Spleen (tissue), 11 donors: ENCODE data around the gene NCK2. TPM values are rescaled to one million over a fixed set of nuclear protein-coding genes. Genes with fewer than 3 reads are reported as not detected.
"Not testable (repeated sequence)": the region's sequence is repeated elsewhere in the genome, so short reads cannot be mapped to it uniquely, and the experiment has no call there.

Experiments used
- DNase-seq: peaks from one replicate; pipeline ENCODE4 v3.0.0-alpha.2; 2020
- H3K27ac ChIP-seq, 8 donors: fragments of 200-600 bp; sonication (generic) in 7 of 8; 1 replicate in 4 of 8; 2 replicates in 4 of 8; pipeline versions ENCODE4 v1.5.0 to v1.8.0; 2016 to 2021; ENCODE audit warnings: inconsistent platforms in 4 of 8, mild to moderate bottlenecking in 4 of 8, moderate library complexity in 1 of 8
- H3K27me3 ChIP-seq, 7 donors: fragments of 200-600 bp; sonication (generic) in 6 of 7; replicated peaks in 1 of 7; 1 replicate in 4 of 7; 2 replicates in 3 of 7; pipeline versions ENCODE4 v1.5.0 to v1.8.0; 2016 to 2021; ENCODE audit warnings: inconsistent platforms in 3 of 7, mild to moderate bottlenecking in 1 of 7
- H3K36me3 ChIP-seq, 6 donors: fragments of 200-600 bp; sonication (generic) in 5 of 6; 1 replicate in 4 of 6; 2 replicates in 2 of 6; pipeline versions ENCODE4 v1.5.0 to v1.8.0; 2016 to 2021; ENCODE audit warnings: inconsistent platforms in 2 of 6
- H3K4me1 ChIP-seq, 6 donors: fragments of 200-600 bp; sonication (generic) in 5 of 6; 1 replicate in 3 of 6; 2 replicates in 3 of 6; pipeline versions ENCODE4 v1.5.0 to v1.8.0; 2016 to 2021; ENCODE audit warnings: inconsistent platforms in 3 of 6
- H3K4me3 ChIP-seq, 8 donors: fragments of 200-600 bp; sonication (generic) in 7 of 8; 1 replicate in 4 of 8; 2 replicates in 4 of 8; pipeline versions ENCODE4 v1.5.0 to v1.8.0; 2016 to 2021; ENCODE audit warnings: inconsistent platforms in 4 of 8, mild to moderate bottlenecking in 4 of 8, moderate library complexity in 2 of 8
- H3K9me3 ChIP-seq, 8 donors: fragments of 200-600 bp; sonication (generic) in 7 of 8; 1 replicate in 4 of 8; 2 replicates in 4 of 8; pipeline versions ENCODE4 v1.5.0 to v1.8.0; 2016 to 2021; ENCODE audit warnings: inconsistent platforms in 4 of 8
- CTCF ChIP-seq, 11 experiments: fragments of 200-600 bp in 7 of 11; fragments of 450-650 bp in 4 of 11; sonication (generic) in 4 of 11; IDR thresholded peaks in 8 of 11; conservative IDR thresholded peaks in 3 of 11; 1 replicate in 7 of 11; 2 replicates in 4 of 11; pipeline versions ENCODE4 v1.4.0 to v1.8.0; 2016 to 2021; ENCODE audit warnings: antibody characterized with exemption in 11 of 11, inconsistent platforms in 4 of 11, mild to moderate bottlenecking in 1 of 11
- POLR2A ChIP-seq, 3 donors: fragments of 450-650 bp; IDR thresholded peaks; one replicate each; pipeline ENCODE4 v1.5.1; 2017; ENCODE audit warnings: antibody characterized with exemption in 3 of 3, mild to moderate bottlenecking in 1 of 3
- POLR2AphosphoS5 ChIP-seq, 3 donors: sonication (generic); formaldehyde crosslinking; IDR thresholded peaks; one replicate each; pipeline ENCODE4 v1.5.1; 2017; ENCODE audit warnings: antibody characterized with exemption in 3 of 3
- WGBS, 5 donors: extraction: QIAGEN DNeasy Blood & Tissue Kit in 3 of 5; methylation state at CpG; one replicate each; pipeline versions ENCODE4 v1.1.5 to v1.1.7; 2013 to 2018; 5-methylcytosine and 5-hydroxymethylcytosine counted together
- intact Hi-C: fragments of 100-400 bp; cut with DNase I; formaldehyde crosslinking; loops from one replicate; pipeline ENCODE4 v1.15.0; 2023; ENCODE audit warnings: low total_unique reads
- polyA plus RNA-seq, 3 donors: library from polyadenylated mRNA; stranded (reverse); fragments of 200-250 nt; gene quantifications; one replicate each; pipeline ENCODE4 v1.2.1, GENCODE V29; 2013
- total RNA-seq, 7 donors: library from RNA; depleted of rRNA in 3 of 7; stranded (reverse); fragments of >200 nt in 3 of 7; fragmentation: NEBNext Ultra II Directional in 4 of 7; extraction: Animal tissue kit (Norgen Biotek cat#: 25700) in 4 of 7; gene quantifications; one replicate each; pipeline versions ENCODE4 v1.1.0 to v1.2.1, GENCODE V29; 2016 to 2021
- donor health status: healthy with polysubstance abuse.
- donor health status: DM: no; HTN: no; CAD: no; lungs with moderate emphysema.
- donor health status: DM: no; HTN: no; CAD: no.
- donor health status: Bipolar disorder and iron deficiency.
- donor health status: healthy.
- donor health status: DM: no; HTN: no; CAD: no.
- donor health status: DM: yes; HTN: yes; CAD: no.

The NCK2 gene
- total and polyA plus RNA-seq, 10 donors: 21.5 to 106 (median 62.6) TPM

GRCh38 chr2:105896765-105897163 lies 152.1 kb downstream of the NCK2 start:
- peaks cover 0 to 40% (median 28%) of the 10 kb centered on the region in 6 donors for H3K36me3 ChIP-seq
- no peaks in the 10 kb centered on the region for H3K27me3 ChIP-seq
- H3K9me3 ChIP-seq: peaks cover 0 to 47% (median 39%) of the 10 kb centered on the region in 8 donors
- H3K4me1 ChIP-seq: peaks cover 0 to 14% (median 0%) of the 10 kb centered on the region in 6 donors
- peak overlapping the region in 1 of 8 donors; percentile 57 for H3K27ac ChIP-seq
- 94 to 100% (median 97%) methylated on average over 4 of the region's 4 CpGs for WGBS, 5 donors
- no peak for DNase-seq
- TF ChIP-seq CTCF (IDR thresholded peaks at IDR 0.05 in 8 of 11, conservative IDR thresholded peaks at IDR 0.05 in 3 of 11): no peak
- TF ChIP-seq POLR2A (IDR thresholded peaks at IDR 0.05): no peak
- no peak for TF ChIP-seq POLR2AphosphoS5 (IDR thresholded peaks at IDR 0.05)
- H3K4me3 ChIP-seq: no peak overlapping the region
- intact Hi-C loops: no loop called here

GRCh38 chr2:105897694-105898093 lies 153.0 kb downstream of the NCK2 start:
- H3K27me3 ChIP-seq, intact Hi-C loops, H3K4me3 ChIP-seq, H3K4me1 ChIP-seq, DNase-seq, H3K27ac ChIP-seq: not testable (repeated sequence)
- H3K9me3 ChIP-seq: peaks cover 0 to 47% (median 39%) of the 10 kb centered on the region in 8 donors
- WGBS, 5 donors: 97 to 100% (median 99%) methylated on average over 1 of the region's 1 CpG
- peaks cover 0 to 43% (median 27%) of the 10 kb centered on the region in 6 donors for H3K36me3 ChIP-seq

GRCh38 chr2:105903051-105903674 lies 158.5 kb downstream of the NCK2 start:
- Histone ChIP-seq H3K4me1 (peaks cover 0 to 9% (median 0%) of the 10 kb centered on the region in 6 donors), H3K27ac (no peak overlapping the region), H3K4me3 (no peak overlapping the region), H3K9me3 (peaks cover 0 to 35% (median 25%) of the 10 kb centered on the region in 8 donors), H3K27me3 (no peaks in the 10 kb centered on the region), H3K36me3 (peaks cover 0 to 6% (median 0%) of the 10 kb centered on the region in 6 donors)
- intact Hi-C loops: no loop called here
- peak; percentile 8 to 33 (median 11) for TF ChIP-seq POLR2AphosphoS5 (IDR thresholded peaks at IDR 0.05)
- no peak for TF ChIP-seq CTCF (IDR thresholded peaks at IDR 0.05 in 8 of 11, conservative IDR thresholded peaks at IDR 0.05 in 3 of 11)
- no peak for TF ChIP-seq POLR2A (IDR thresholded peaks at IDR 0.05)
- DNase-seq: no peak
- 87 to 99% (median 95%) methylated on average over 7 of the region's 7 CpGs for WGBS, 5 donors

- intact Hi-C loops: no loop called here
- no peak for TF ChIP-seq POLR2AphosphoS5 (IDR thresholded peaks at IDR 0.05)
- TF ChIP-seq POLR2A (IDR thresholded peaks at IDR 0.05): no peak
- no peak for TF ChIP-seq CTCF (IDR thresholded peaks at IDR 0.05 in 8 of 11, conservative IDR thresholded peaks at IDR 0.05 in 3 of 11)
- Histone ChIP-seq H3K4me1 (peaks cover 0 to 9% (median 0%) of the 10 kb centered on the region in 6 donors), H3K36me3 (peaks cover 0 to 6% (median 0%) of the 10 kb centered on the region in 6 donors), H3K27me3 (no peaks in the 10 kb centered on the region), H3K27ac (no peak overlapping the region), H3K9me3 (peaks cover 0 to 17% (median 11%) of the 10 kb centered on the region in 8 donors), H3K4me3 (no peak overlapping the region)
- WGBS, 5 donors: 56 to 75% (median 64%) methylated on average over 2 of the region's 2 CpGs
- DNase-seq: no peak
Observed at GRCh38 chr2:105904938-105905337, 160.2 kb downstream of the NCK2 start.
